Dermis microvascular lymphatic vessel endothelial cell (primary cell): Measurements from ENCODE around the gene FLOT1. TPM values are rescaled to one million over a fixed set of nuclear protein-coding genes. Genes with fewer than 3 reads are reported as not detected.
A peak's percentile ranks its signal among the peaks of the same experiment; 100 is the strongest.

Experiments used
- DNase-seq, 2 donors: peaks; one replicate each; pipeline versions ENCODE4 v3.0.0 to v3.0.0-alpha.2; 2010; ENCODE audit warnings: low read depth in 2 of 2
- total RNA-seq: library from RNA; depleted of rRNA; stranded (reverse); fragments of >200 nt; gene quantifications from 2 replicates; pipeline ENCODE4 v1.2.1, GENCODE V29; 2014

FLOT1 gene
- total RNA-seq: 52.5 and 55.2 TPM in 2 replicates

- DNase-seq: peak; percentile 74 to 92
Measured at GRCh38 chr6:30742316-30743098, at the start of gene FLOT1. TSS of gene FLOT1 (minus strand) at chr6:30742687. CDS start at chr6:30742189, 498 bp downstream.

DNA sequence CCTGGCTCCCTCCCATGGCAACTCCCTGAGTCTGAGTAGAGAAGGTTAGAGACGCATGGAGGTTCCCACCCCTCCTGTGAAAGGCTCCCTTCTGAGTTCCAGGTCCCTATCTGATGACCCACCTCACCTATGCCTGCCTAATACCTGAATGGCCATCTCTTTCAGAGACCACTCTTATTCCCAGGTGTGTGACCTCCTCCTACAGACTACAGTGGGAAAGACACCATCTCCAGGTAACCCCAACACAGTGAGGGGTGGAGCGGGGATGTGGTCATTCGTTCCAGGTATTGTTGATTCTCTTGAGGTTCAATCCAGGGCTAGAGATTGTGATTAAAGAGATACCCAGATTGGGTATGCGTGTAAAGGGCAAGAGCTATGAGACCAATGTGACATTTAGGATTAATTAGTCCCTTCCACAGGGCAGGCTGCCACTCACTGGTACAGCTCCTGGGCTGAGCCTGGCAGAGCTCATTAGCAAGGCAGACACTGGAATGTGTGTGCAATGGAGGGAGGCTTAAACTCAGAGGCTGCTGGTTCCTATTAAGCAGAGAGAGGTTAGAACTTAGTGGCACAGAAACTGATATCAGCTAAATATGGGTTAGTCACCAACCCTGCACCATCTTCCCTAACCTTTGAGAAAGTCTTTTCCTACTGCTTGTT lies 48.4 kb upstream of the FLOT1 start:
- no peak for DNase-seq

GRCh38 chr6:30789606-30790005 lies 47.1 kb upstream of the FLOT1 start:
- no peak for DNase-seq

DNA sequence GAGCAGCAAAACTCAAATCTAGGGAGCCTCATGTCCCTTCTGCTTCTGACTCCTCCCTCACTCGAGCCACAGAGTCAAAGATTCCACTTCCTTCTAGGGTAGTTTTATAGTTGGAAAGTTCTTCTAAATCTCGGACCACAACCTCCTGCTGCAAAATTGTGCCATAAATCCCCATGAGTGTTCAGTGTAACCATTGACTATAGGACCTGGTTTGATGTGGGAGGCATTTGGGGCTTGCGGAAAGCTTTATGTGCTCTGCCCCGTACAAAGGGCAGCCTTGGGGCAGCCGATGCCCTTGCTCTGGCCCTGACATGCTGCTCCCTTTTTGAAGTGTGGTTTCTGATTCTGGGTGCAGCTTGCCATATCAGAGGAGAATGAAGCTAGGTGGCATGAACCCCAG lies 45.5 kb upstream of the FLOT1 start:
- DNase-seq: no peak

DNA sequence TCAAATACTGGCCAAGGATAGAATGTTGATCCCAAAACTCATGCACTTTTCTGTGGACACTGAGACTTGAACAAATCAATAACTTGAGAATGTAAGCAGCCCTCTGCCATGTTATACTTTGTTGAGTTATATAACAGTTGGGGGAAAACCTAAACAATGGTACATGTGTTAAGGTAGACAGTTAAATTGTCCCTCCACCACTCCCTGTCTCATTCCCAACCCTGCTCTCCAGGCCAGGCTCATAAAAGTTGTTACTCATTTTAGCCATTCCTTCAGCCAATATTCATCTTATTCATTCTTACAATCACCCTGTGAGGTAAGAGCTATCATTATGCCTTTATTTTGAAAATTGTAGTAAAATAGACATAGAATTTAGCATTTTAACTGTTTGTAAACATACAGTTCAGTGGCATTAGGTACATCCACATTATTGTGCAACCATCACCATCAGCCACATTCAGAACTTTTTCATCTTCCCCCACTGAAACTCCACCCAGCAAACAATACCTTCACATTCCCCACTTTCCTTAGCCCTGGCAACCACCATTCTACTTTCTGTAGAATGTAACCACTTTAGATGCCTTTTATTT lies 40.0 kb upstream of the FLOT1 start:
- peak in 1 of 2 donors; percentile 43 for DNase-seq

DNA sequence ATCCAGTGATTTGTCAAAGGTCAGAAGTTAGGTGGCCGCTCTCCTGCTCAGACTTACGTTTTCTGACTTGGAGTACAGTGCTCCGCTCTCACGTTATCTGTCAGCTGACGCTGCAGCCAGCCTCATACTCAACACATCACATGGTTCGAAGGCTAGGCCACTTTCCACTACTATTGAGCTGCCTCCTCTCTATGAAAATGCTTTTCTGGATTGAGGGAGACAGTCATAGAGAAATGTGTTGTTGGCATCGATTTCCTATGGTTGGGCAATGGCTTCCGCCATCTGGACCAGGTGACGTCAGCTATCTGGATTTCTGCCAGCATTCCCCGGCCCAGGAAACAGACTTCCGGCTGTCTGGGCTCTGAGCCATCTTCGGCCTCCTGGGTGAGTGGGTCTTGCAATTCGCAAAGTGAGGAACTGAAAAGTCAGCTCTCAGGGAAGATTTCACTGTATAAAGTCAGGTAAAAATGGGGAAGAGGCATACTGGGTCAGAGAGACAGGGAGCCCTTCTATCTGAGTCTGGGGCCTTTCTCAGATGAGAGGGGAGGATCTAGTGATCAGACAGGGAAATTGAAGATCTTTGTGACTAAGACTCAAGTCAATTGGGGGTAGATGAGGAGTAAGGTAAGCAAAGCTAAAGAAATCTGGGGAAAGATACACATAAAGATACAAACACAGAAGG lies 39.4 kb upstream of the FLOT1 start:
- peak; percentile 94 for DNase-seq

- no peak for DNase-seq
Measured at GRCh38 chr6:30781395-30781742, 38.9 kb upstream of the FLOT1 start.

- DNase-seq: no peak
Measured at GRCh38 chr6:30780642-30780920, 38.1 kb upstream of the FLOT1 start.

DNA sequence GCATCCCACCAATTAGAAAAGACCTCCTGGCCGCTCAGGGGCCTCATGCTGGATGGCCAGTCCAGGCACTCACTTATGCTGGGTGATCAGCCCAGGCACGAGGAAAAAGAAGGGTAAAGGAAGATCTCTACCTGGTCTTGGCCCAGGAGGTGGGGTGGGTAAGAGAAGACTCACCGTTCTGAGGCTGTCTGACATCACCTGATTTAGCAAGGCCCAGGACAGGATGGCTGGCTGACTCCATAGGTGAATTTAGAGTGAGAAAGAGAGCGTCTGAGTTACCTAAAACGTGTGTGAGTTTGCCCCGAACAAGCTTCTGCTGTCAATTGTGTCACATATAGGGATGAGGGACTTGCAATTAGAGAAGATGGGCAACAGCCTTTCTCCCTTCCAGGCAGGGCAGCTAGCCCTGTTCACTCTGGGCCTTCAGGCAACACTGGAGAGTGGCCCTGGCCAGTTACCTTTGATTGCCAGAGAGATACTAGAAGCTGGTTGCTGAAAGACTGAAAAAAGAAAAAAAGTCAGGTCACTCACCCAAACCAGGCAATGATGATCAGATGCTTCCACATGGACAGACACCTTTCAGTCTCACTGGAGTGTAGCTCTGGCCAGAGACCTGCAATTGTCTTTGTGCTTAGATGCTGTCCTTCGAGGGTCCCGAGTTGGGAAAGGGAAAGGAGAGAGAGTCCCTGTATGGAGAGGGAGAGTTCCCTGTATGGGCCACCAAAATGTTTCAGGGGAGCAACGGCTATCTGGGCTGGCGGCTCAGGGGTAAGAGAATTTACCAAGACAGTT lies 37.6 kb upstream of the FLOT1 start:
- DNase-seq: no peak

GRCh38 chr6:30778001-30778635 lies 35.6 kb upstream of the FLOT1 start:
- DNase-seq: no peak

- DNase-seq: no peak
Measured at GRCh38 chr6:30777155-30777485, 34.6 kb upstream of the FLOT1 start.

DNA sequence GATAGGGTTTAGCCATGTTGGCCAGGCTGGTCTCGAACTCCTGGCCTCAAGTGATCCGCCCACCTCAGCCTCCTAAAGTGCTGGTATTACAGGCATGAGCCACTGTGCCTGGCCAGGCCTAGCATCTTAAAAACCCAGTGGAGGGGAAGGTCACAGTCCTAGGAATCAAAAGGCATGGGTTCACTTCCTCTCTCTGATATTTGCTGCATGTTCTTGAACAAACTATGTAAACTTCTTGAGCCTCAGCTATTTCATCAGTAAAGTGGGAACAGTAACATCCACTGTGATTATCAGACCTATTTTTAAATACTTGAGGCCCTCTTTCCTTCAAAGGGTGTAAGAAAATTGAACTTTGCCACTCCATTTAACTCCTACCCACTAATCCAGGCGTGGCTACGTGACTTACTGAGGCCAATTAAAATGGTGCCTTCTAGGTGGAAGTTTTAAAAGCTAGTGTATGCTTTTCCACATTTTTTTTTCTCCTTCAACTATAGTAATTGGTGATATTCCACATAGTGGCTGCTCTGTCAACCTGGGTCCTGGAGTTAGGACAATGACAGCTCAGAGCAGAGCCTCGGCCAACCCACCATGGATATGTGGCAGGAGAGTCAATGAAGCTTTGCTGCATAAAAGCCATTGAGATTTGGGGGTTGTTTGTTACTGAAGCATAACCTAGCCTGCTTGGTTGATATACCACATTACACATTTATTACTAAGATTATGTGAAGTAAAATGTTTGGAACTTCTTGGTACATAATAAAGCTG lies 34.1 kb upstream of the FLOT1 start:
- DNase-seq: no peak

DNA sequence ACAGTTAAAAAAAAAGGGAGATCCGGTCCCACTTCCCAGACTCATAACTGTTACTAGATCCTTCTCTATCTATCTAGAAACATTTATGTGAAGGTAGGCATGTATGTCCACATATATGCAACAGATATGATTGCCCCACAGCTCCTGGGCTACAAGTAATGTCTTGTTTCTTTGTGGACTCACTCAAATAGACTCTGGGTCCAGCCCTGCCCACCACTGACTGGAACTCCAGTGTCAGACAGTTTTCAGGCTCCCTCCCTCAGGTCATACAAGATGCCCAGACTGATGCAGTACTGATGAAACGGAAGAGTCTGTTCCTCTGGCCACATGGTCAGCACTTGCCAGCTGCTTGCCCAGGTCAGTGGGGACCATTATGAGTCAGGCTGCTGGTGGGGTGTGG lies 32.6 kb upstream of the FLOT1 start:
- no peak for DNase-seq

- DNase-seq: no peak
Measured at GRCh38 chr6:30774701-30775100, 32.2 kb upstream of the FLOT1 start.

DNA sequence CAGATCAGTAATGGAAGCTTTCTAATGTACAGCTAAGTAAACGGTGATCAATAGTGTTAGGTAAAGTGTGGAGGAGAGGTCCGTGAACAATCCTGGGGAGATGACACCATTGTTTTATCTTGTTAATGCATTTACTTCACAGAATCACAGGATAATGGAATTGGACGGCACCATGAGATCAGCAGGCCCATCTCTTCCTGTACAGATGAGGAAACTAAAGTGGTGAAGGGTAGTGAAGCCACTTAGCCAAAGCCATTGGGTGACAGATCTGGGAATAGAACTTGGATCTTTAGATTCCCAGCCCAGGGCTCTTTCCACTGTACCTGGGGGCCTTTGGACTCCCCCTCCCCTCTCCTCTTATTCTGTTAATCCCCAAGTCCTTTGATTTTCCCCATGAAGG lies 28.1 kb upstream of the FLOT1 start:
- DNase-seq: no peak

DNA sequence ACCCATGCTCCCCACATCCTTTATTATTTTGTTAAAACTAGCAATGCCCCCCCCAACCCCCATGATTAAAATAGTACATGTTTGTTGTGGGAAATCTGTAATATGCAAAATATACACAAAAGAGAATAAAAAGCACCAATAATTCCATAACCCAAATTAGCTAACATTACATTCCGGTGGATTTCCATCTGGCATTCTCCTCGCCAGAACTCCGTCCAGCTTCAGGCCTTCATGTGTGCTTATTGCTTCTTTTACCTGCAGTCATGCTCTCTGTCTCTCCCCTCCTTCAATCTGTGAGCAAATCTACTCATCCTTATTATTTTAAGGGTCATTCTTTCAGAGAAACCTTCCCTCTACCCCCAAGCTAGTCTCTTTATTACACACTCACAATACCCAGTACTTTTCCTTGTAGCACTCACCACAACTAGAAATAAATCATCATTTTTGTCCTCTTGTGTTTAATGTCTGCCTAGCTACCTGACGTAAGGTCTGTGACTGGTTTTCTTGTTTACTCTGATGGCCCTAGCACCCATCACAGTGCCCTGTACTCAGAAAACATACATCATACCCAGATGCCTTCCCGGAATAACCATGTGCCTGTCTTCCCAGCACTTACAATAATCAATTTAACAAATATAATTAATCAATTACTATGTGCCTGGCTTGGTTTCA lies 27.5 kb upstream of the FLOT1 start:
- peak in 1 of 2 donors; percentile 50 for DNase-seq

DNA sequence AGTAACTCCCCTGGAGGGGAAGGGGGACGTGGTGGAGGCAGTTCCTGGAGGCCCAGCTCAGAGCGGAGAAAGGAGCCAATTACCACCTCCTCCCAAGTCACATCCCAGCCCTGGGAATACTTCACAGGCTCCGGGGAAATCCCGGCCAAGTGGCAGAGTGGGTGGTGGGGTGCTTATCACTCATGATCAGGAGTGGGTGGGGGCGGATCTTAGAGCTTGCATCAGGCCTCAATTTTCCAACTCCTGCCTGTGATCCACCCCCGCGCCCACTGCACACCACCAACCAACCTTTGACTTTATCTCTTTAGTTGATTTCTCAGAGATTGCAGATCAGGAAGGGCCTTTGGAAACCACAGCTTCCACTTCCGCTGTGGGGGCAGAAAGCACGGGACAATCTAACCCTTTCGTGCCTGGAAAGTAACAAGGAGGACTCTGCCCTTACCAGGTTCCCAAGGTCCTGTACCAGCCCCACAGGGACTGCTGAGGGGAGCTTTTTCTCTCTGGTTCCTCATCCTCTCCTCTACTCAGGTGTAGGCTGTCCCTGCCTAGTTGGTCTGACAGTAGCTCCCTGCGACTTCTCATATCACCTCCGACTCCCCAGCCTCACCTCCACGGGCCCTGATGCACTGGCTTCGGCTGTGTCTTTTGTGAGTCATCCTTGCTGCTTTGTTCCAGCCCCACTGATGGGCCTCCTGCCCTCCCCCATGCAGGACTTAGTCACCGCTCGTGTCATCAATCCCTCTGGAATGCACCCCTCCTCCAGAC lies 26.8 kb upstream of the FLOT1 start:
- peak; percentile 82 to 96 for DNase-seq

DNA sequence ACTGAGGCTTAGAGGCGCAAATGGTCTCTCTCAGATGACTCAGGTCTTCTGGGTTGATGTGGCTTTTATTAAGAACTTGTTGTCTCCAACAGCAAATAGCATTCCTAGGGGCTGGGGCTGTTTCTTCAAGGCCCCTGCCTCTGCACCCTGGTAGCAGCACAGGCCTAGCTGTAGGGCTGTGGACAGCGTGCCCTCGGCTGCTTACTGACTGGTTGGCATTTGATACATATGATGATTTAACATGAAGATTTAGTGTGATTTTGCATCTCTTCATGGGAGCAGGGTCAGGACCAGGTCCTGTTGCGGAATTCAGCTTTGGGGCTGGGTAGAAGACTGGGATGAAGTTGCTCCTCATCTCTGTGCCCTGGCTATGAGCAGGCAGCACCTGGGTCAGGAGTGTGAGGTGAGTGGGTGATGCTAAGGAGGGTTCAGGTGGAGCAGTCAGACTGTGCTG lies 26.2 kb upstream of the FLOT1 start:
- no peak for DNase-seq

GRCh38 chr6:30767944-30768301 lies 25.4 kb upstream of the FLOT1 start:
- no peak for DNase-seq
